Effector memory CD4-positive, alpha-beta T cell (primary cell): ENCODE data around the gene SERPINB13.

Source experiments
- DNase-seq, 3 donors: peaks; one replicate each; pipeline ENCODE4 v3.0.0-alpha.2; 2020
- H3K27ac ChIP-seq: 2 replicates; pipeline ENCODE4 v1.7.0; 2013; ENCODE audit warnings: mild to moderate bottlenecking, low read length, moderate library complexity; ENCODE audit not compliant: insufficient read depth, poor library complexity, severe bottlenecking
- H3K27me3 ChIP-seq: replicated peaks from 2 replicates; pipeline ENCODE4 v1.7.0; 2013; ENCODE audit warnings: mild to moderate bottlenecking, low read length; ENCODE audit not compliant: insufficient read depth, control insufficient read depth, poor library complexity, severe bottlenecking
- H3K36me3 ChIP-seq: 2 replicates; pipeline ENCODE4 v1.7.0; 2013; ENCODE audit warnings: mild to moderate bottlenecking, low read length, moderate library complexity; ENCODE audit not compliant: control insufficient read depth, insufficient read depth
- H3K4me1 ChIP-seq: 2 replicates; pipeline ENCODE4 v1.7.0; 2013; ENCODE audit warnings: low read length, mild to moderate bottlenecking; ENCODE audit not compliant: control insufficient read depth, insufficient read depth, poor library complexity, severe bottlenecking
- H3K4me3 ChIP-seq: 2 replicates; pipeline ENCODE4 v1.7.0; 2013; ENCODE audit warnings: low read length, low read depth, mild to moderate bottlenecking; ENCODE audit not compliant: insufficient read depth, poor library complexity, severe bottlenecking
- H3K9me3 ChIP-seq: 2 replicates; pipeline ENCODE4 v1.7.0; 2013; ENCODE audit warnings: mild to moderate bottlenecking, low read length, moderate library complexity; ENCODE audit not compliant: control insufficient read depth

Gene SERPINB13

DNA sequence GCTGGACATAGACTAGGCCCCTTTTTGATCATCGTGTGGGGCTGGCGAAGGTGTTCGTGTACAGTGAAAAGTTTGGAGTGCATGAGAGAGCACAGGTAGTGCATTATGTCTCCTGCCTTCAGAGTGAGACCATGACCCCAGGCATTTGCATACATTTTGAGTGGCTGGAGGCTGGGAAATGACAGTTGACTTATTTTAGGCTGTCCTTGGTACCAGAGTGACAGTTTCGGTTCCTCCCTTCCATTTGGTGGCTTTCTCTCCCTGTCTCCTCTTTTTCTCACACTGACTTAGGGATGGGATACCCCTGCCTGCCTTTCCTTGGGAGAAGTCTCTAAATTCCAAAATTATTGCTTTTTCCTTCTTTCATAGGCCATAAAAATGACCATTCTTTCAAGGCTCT, 24.9 kb upstream of the SERPINB13 start:
- Histone ChIP-seq H3K36me3 (no peaks in the 10 kb centered on the region), H3K27me3 (no peaks in the 10 kb centered on the region), H3K9me3 (no peaks in the 10 kb centered on the region), H3K27ac (no peak overlapping the region), H3K4me1 (no peaks in the 10 kb centered on the region), H3K4me3 (no peak overlapping the region)
- DNase-seq = no peak

DNA sequence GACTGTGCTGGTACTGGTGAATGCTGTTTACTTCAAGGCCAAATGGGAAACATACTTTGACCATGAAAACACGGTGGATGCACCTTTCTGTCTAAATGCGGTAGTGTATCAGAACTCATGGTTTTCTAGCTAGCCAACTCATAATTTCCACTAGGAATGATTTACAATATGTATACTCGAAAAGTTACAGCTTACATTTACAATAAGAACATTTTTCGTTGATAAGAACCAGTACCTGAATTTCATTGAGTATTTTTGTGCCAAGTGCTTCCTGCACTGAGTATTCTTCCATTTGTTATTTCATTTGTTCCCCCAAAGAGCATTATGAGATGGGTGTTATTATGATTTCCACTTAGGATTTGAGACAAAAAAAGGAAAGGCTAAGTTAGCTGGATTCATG, 23.1 kb upstream of the SERPINB13 start:
- H3K9me3 ChIP-seq = no peaks in the 10 kb centered on the region
- no peaks in the 10 kb centered on the region for H3K27me3 ChIP-seq
- H3K4me1 ChIP-seq = no peaks in the 10 kb centered on the region
- no peak overlapping the region for H3K4me3 ChIP-seq
- H3K27ac ChIP-seq = no peak overlapping the region
- no peak for DNase-seq
- H3K36me3 ChIP-seq = no peaks in the 10 kb centered on the region

DNA sequence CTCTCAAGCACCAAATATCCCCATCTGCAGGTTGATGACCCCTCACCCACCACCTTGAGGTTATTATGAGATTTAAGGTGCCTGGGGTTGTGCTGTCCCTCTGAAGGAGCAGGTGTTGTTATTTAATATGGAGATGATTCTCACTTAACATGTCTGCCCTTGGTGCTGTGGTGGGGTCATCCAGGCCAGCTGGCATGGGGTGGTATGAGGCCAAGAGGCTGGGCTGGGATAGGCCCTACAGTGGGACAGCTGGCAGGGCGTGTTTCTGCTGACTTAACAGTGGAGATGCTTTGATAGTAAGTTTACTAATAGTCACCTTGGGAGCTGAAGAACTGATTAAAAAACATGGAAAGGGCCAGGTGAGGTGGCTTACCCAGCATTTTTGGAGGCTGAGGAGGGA, 22.6 kb upstream of the SERPINB13 start:
- H3K27ac ChIP-seq = no peak overlapping the region
- H3K4me1 ChIP-seq = no peaks in the 10 kb centered on the region
- H3K4me3 ChIP-seq = no peak overlapping the region
- no peaks in the 10 kb centered on the region for H3K9me3 ChIP-seq
- H3K36me3 ChIP-seq = no peaks in the 10 kb centered on the region
- H3K27me3 ChIP-seq = no peaks in the 10 kb centered on the region
- DNase-seq = no peak

DNA sequence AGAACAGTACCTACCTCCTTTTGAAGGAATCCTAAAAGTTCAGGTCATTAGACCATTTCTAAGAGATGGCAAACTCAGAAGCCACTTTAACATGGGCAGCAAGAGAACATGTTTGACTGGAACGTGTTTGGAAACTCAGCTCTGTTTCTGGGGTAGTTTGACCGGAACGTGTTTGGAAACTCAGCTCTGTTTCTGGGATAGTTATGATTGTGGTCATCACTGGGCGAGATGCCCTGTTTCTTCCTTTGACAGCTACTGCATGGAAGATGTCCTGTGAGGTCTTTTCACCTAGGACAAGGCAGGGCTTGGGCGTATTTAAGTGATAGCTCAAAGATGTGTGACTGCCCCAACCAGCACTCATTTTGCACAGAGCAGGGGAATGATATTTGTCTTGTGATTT, 19.9 kb upstream of the SERPINB13 start:
- no peak for DNase-seq
- Histone ChIP-seq H3K27me3 (no peaks in the 10 kb centered on the region), H3K27ac (no peak overlapping the region), H3K36me3 (no peaks in the 10 kb centered on the region), H3K4me3 (no peak overlapping the region), H3K9me3 (no peaks in the 10 kb centered on the region), H3K4me1 (no peaks in the 10 kb centered on the region)

DNA sequence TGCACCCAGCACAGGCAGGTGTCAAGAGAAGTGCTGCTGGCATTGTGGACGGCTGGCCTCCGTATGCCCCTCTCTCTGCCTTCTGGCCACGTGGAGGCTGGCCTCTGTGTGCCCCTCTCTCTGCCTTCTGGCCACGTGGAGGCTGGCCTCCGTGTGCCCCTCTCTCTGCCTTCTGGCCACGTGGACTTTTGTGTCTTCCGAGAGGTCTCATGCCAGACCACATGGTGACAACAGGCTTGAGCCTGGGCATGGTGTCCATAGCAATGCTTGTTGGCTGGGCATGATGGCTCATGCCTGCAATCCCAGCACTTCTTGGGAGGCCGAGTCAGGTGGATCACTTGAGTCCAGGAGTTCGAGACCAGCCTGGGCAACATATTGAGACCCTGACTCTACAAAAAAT, 19.3 kb upstream of the SERPINB13 start:
- Histone ChIP-seq H3K9me3 (no peaks in the 10 kb centered on the region), H3K36me3 (no peaks in the 10 kb centered on the region), H3K27ac (no peak overlapping the region), H3K27me3 (no peaks in the 10 kb centered on the region), H3K4me3 (no peak overlapping the region), H3K4me1 (no peaks in the 10 kb centered on the region)
- DNase-seq = no peak

DNA sequence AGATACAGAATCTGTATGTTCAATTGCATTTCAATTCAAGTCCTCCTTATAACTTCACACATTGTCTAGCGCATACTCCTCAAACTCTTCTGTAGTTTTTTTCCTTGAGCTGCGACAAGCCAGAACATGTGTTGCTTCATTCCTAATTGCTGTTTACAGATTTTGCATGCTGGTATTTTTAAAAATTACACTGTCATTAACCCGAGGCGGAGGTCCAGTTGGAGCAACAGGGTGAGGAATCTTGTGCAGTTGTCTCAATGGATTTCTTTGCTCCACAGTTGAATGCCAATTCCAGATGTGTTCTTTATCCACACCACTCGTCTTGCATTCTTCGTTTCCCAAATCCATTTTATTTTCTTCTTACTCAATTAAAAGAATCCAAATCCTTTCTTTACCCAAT, 16.4 kb upstream of the SERPINB13 start:
- H3K4me1 ChIP-seq = no peaks in the 10 kb centered on the region
- no peaks in the 10 kb centered on the region for H3K36me3 ChIP-seq
- H3K27ac ChIP-seq = no peak overlapping the region
- H3K9me3 ChIP-seq = no peaks in the 10 kb centered on the region
- no peaks in the 10 kb centered on the region for H3K27me3 ChIP-seq
- no peak for DNase-seq
- H3K4me3 ChIP-seq = no peak overlapping the region

DNA sequence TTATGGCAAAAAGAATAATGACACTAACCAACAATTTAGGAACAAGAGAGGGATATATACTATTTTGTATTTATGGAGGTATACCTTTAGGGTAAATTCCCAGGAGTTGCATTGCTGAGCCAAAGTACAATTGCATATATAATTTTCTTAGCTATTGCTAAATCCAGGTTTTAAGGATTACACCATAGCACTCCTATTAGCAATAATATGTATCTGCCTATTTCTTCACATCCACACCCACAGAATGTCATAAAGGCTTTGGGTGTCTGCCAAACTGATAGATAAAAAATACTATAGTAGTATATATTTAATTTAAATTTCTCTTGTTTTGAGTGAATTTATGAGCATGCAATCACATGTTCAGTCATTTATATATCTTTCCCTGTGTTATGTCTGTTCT, 11.5 kb upstream of the SERPINB13 start:
- H3K27me3 ChIP-seq = no peaks in the 10 kb centered on the region
- DNase-seq = no peak

DNA sequence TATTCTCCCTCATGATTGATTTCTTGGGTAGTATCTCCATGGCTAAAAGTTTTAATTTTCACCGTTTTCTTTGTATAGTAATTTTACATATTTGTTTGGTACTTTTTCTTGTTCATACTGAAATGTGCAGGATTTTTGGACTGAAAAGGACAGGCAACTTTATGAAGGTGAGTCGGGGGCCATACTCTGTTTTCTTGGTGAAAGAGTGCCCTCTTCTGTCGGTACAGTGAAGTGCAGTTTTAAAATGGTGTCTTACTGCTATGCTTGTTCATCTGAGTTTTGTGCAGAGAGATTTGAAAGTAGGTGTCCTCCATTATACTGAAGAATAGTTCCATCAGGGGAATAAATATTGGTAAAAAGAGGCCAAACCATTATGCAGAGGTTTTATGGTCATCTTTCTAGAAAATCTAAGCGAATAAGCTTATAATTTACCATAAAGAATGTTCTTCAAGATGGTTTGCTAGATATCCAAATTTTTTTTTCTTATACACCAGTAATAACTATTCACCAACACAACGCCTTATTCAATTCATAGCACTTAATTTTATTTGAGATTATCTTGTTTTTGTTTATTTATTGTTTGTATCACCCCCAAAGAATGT, 8.7 kb upstream of the SERPINB13 start:
- Histone ChIP-seq H3K36me3 (no peaks in the 10 kb centered on the region), H3K4me1 (no peaks in the 10 kb centered on the region), H3K4me3 (no peak overlapping the region), H3K27me3 (no peaks in the 10 kb centered on the region), H3K9me3 (no peaks in the 10 kb centered on the region), H3K27ac (no peak overlapping the region)
- DNase-seq = no peak

More for the DNA sequence above, 11.5 kb upstream of the SERPINB13 start:
- Histone ChIP-seq H3K27ac (no peak overlapping the region), H3K4me1 (no peaks in the 10 kb centered on the region), H3K36me3 (no peaks in the 10 kb centered on the region), H3K4me3 (no peak overlapping the region), H3K9me3 (no peaks in the 10 kb centered on the region)

DNA sequence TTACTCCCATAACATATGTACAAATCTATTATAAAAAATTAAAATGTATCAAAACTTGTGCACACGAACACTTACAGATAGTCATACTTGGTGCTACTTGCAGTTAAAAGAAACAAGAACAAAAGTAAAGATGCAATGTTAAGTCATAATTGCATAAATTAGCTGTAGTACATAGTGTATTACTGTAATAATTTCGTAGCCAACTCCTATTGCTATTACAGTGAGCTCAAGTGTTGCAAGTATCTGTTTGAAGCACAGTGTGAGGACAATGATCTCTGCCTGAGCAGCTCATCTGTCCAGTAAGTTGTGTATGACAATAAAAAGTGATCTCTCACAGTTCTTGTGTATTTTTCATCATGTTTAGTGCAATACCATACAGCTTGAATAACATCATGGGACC, 7.5 kb upstream of the SERPINB13 start:
- Histone ChIP-seq H3K4me3 (no peak overlapping the region), H3K27ac (no peak overlapping the region), H3K9me3 (no peaks in the 10 kb centered on the region), H3K27me3 (no peaks in the 10 kb centered on the region), H3K4me1 (no peaks in the 10 kb centered on the region), H3K36me3 (no peaks in the 10 kb centered on the region)
- no peak for DNase-seq

DNA sequence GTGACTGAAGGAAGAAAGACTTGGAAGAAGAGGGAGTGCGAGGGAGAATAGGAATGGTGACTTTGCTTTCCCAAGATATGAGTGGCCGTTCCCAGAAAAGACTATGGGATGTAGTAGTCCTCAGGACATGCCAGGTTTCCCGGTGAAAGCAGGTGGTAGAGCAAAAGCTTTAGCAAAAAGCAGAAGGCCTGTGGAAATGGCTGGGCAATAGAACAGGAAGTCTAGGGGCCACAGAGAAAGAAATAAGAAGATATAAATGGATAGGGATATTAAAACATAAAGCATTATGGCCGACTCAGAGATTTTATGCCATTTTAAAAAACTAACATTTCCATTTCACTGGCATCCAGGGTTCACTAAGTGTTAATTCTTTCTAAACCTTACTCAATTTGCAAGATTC, 1.2 kb upstream of the SERPINB13 start:
- Histone ChIP-seq H3K4me1 (no peaks in the 10 kb centered on the region), H3K36me3 (no peaks in the 10 kb centered on the region), H3K27me3 (no peaks in the 10 kb centered on the region), H3K27ac (no peak overlapping the region), H3K4me3 (no peak overlapping the region), H3K9me3 (no peaks in the 10 kb centered on the region)
- DNase-seq = no peak

DNA sequence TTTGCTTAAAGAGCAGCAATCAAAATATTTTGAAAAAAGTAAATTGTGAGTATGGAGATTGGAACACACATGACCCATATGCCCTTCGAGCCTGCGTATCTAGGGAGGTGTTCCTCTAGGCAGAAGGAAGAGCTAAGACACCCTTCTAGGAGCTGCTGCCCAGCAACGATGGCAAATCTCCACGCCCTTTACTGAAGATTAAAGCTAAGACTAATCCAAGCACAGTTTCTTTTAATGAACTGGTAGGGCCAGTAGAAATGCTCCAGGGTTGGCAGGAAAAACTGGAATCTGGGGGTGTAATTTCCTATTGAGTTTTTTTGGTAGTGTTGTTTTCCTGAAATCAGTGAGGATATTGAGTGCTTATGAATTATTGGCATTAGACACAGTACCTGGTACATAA, 712 bp upstream of the SERPINB13 start:
- H3K9me3 ChIP-seq = no peaks in the 10 kb centered on the region
- H3K36me3 ChIP-seq = no peaks in the 10 kb centered on the region
- no peak for DNase-seq
- no peaks in the 10 kb centered on the region for H3K4me1 ChIP-seq
- no peak overlapping the region for H3K27ac ChIP-seq
- no peaks in the 10 kb centered on the region for H3K27me3 ChIP-seq
- no peak overlapping the region for H3K4me3 ChIP-seq
